HEK293 (cell line): ENCODE measurements around the gene ZNF771.

ENCODE experiments used
- CTCF ChIA-PET: fragments of 350-600 bp; formaldehyde crosslinking; extraction: SDS; loops from one replicate; lab custom pipeline; 2021; ENCODE audit warnings: antibody characterized with exemption; lab: Yijun Ruan, JAX
- POLR2A ChIA-PET: fragments of 300-600 bp; formaldehyde crosslinking; extraction: SDS; loops from one replicate; lab custom pipeline; 2020; ENCODE audit warnings: antibody characterized with exemption, inconsistent platforms; lab: Yijun Ruan, JAX
- H3K27ac ChIP-seq: fragments of 200-500 bp; sonication (Bioruptor generic); 2 replicates; pipeline ENCODE4 v1.5.1; 2014; ENCODE audit warnings: low read depth, low read length, control low read depth, inconsistent platforms; ENCODE audit errors: extremely low read depth
- H3K36me3 ChIP-seq, 2 experiments: fragments of 200-500 bp in 1 of 2; sonication (Bioruptor generic) in 1 of 2; 1 replicate in 1 of 2; 2 replicates in 1 of 2; pipeline ENCODE4 v1.5.1; 2014 to 2017; ENCODE audit warnings: inconsistent platforms in 2 of 2, low read length in 2 of 2; ENCODE audit not compliant: control insufficient read depth in 2 of 2, insufficient read depth in 1 of 2
- H3K4me1 ChIP-seq: fragments of 200-500 bp; sonication (Bioruptor generic); 2 replicates; pipeline ENCODE4 v1.5.1; 2014; ENCODE audit warnings: mild to moderate bottlenecking, low read length, inconsistent platforms; ENCODE audit not compliant: control insufficient read depth, insufficient read depth
- H3K4me3 ChIP-seq: 2 replicates; pipeline ENCODE4 v1.5.1; 2011; ENCODE audit warnings: low read depth, mild to moderate bottlenecking, control low read depth, low read length, moderate library complexity
- H3K9me3 ChIP-seq: fragments of 200-500 bp; sonication (Bioruptor generic); 2 replicates; pipeline ENCODE4 v1.5.1; 2014; ENCODE audit warnings: low read depth, low read length, inconsistent platforms; ENCODE audit not compliant: control insufficient read depth, insufficient read depth
- HOXC10 ChIP-seq: sonication (generic); formaldehyde crosslinking; IDR thresholded peaks from 2 replicates; pipeline ENCODE4 v1.8.1; 2023; ENCODE audit warnings: mild to moderate bottlenecking, missing genetic modification reagents
- MEIS1 ChIP-seq: sonication (generic); formaldehyde crosslinking; IDR thresholded peaks from 2 replicates; pipeline ENCODE4 v1.8.1; 2022; ENCODE audit warnings: missing genetic modification reagents, mild to moderate bottlenecking, borderline replicate concordance
- SCRT2 ChIP-seq: fragments of 450-650 bp; formaldehyde crosslinking; IDR thresholded peaks from 2 replicates; pipeline ENCODE4 v1.5.1; 2016; ENCODE audit warnings: missing biosample characterization, missing genetic modification characterization
- SETDB1 ChIP-seq: IDR thresholded peaks from one replicate; pipeline ENCODE4 v1.6.1; 2017; ENCODE audit warnings: mild to moderate bottlenecking, low read length, moderate library complexity, mixed read lengths; ENCODE audit not compliant: insufficient read length
- ZIC2 ChIP-seq: fragments of 450-650 bp; formaldehyde crosslinking; IDR thresholded peaks from 2 replicates; pipeline ENCODE4 v1.5.1; 2016; ENCODE audit warnings: missing biosample characterization, missing genetic modification characterization
- ZNF10 ChIP-seq: fragments of 450-650 bp; formaldehyde crosslinking; IDR thresholded peaks from 2 replicates; pipeline ENCODE4 v1.5.1; 2017; ENCODE audit warnings: missing biosample characterization, missing genetic modification characterization
- ZNF121 ChIP-seq: fragments of 450-650 bp; formaldehyde crosslinking; IDR thresholded peaks from 2 replicates; pipeline ENCODE4 v1.5.1; 2016; ENCODE audit warnings: missing biosample characterization, missing genetic modification characterization
- ZNF433 ChIP-seq: fragments of 450-650 bp; formaldehyde crosslinking; IDR thresholded peaks from 2 replicates; pipeline ENCODE4 v1.5.1; 2016; ENCODE audit warnings: missing biosample characterization, missing genetic modification characterization, low read depth
- ZNF514 ChIP-seq: fragments of 450-650 bp; formaldehyde crosslinking; IDR thresholded peaks from 2 replicates; pipeline ENCODE4 v1.5.1; 2016; ENCODE audit warnings: missing biosample characterization, missing genetic modification characterization
- ZNF549 ChIP-seq: fragments of 450-650 bp; IDR thresholded peaks from 2 replicates; pipeline ENCODE4 v1.5.1; 2018; ENCODE audit warnings: missing biosample characterization, missing genetic modification characterization, mild to moderate bottlenecking, inconsistent platforms, moderate library complexity
- ZNF560 ChIP-seq: fragments of 450-650 bp; formaldehyde crosslinking; IDR thresholded peaks from 2 replicates; pipeline ENCODE4 v1.5.1; 2017; ENCODE audit warnings: missing biosample characterization, missing genetic modification characterization, borderline replicate concordance
- ZNF600 ChIP-seq: fragments of 450-650 bp; formaldehyde crosslinking; IDR thresholded peaks from 2 replicates; pipeline ENCODE4 v1.5.1; 2016; ENCODE audit warnings: missing biosample characterization, missing genetic modification characterization
- ZNF610 ChIP-seq: fragments of 450-650 bp; formaldehyde crosslinking; IDR thresholded peaks from 2 replicates; pipeline ENCODE4 v1.5.1; 2016; ENCODE audit warnings: missing biosample characterization, missing genetic modification characterization, borderline replicate concordance
- TF ChIP-seq, protein P1 (sequence below): fragments of 450-650 bp; formaldehyde crosslinking; IDR thresholded peaks from 2 replicates; pipeline ENCODE4 v1.5.1; 2016; ENCODE audit warnings: missing biosample characterization, missing genetic modification characterization, low read depth
- TF ChIP-seq, protein P2 (sequence below): fragments of 450-650 bp; formaldehyde crosslinking; IDR thresholded peaks from 2 replicates; pipeline ENCODE4 v1.5.1; 2016; ENCODE audit warnings: missing biosample characterization, missing genetic modification characterization
- TF ChIP-seq, protein P3 (sequence below): fragments of 450-650 bp; formaldehyde crosslinking; IDR thresholded peaks from 2 replicates; pipeline ENCODE4 v1.5.0; 2017; ENCODE audit warnings: missing biosample characterization, missing genetic modification characterization, borderline replicate concordance
- TF ChIP-seq, protein P4 (sequence below): fragments of 450-650 bp; formaldehyde crosslinking; IDR thresholded peaks from 2 replicates; pipeline ENCODE4 v1.5.1; 2016; ENCODE audit warnings: missing biosample characterization, missing genetic modification characterization
- TF ChIP-seq, protein P5 (sequence below): fragments of 450-650 bp; formaldehyde crosslinking; IDR thresholded peaks from 2 replicates; pipeline ENCODE4 v1.5.1; 2016; ENCODE audit warnings: missing biosample characterization, missing genetic modification characterization

The ZNF771 gene

DNA sequence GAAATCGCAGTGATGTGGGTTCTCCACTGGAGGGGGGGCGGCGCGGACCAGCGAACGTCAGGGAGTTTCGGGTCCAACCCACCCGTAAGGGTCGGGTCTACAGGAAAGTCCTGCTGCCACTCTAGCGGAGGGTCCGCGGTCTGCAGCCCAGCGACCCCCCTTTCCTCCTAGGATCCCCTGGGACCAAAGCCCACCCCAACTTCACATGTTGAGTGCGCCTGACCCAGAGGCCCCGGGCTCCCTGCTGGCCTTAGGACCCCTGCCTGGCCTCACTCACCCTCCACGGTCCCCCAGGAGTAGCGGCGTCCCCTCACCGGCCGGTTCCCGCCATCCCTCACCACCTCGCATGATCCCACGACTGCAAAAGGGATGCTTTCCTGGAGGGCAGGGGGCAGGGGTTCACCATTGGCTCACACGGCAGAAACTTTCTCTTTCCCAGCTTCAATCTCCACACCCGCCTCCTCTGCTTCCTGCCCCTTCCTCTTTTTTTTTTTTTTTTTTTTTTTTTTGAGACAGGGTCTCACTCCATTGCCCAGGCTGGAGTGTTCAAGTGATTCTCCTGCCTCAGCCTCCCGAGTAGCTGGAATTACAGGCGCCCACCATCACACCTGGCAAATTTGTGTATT, 28.1 kb upstream of the ZNF771 start (continued):
- TF ChIP-seq MEIS1 (no peak), ZNF433 (no peak), HOXC10 (CRISPR knock-in tag) (no peak), ZIC2 (no peak), ZNF600 (no peak; the same call in 1 of the 2 replicates), ZNF10 (tag by site-specific recombination) (0 out of 2 replicates have a peak, but pooled peaks have one; percentile 11)
- TF ChIP-seq, protein P1, sequence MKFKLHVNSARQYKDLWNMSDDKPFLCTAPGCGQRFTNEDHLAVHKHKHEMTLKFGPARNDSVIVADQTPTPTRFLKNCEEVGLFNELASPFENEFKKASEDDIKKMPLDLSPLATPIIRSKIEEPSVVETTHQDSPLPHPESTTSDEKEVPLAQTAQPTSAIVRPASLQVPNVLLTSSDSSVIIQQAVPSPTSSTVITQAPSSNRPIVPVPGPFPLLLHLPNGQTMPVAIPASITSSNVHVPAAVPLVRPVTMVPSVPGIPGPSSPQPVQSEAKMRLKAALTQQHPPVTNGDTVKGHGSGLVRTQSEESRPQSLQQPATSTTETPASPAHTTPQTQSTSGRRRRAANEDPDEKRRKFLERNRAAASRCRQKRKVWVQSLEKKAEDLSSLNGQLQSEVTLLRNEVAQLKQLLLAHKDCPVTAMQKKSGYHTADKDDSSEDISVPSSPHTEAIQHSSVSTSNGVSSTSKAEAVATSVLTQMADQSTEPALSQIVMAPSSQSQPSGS (tag by site-specific recombination): no peak
- TF ChIP-seq, protein P2, sequence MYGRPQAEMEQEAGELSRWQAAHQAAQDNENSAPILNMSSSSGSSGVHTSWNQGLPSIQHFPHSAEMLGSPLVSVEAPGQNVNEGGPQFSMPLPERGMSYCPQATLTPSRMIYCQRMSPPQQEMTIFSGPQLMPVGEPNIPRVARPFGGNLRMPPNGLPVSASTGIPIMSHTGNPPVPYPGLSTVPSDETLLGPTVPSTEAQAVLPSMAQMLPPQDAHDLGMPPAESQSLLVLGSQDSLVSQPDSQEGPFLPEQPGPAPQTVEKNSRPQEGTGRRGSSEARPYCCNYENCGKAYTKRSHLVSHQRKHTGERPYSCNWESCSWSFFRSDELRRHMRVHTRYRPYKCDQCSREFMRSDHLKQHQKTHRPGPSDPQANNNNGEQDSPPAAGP (tag by site-specific recombination): no peak

DNA sequence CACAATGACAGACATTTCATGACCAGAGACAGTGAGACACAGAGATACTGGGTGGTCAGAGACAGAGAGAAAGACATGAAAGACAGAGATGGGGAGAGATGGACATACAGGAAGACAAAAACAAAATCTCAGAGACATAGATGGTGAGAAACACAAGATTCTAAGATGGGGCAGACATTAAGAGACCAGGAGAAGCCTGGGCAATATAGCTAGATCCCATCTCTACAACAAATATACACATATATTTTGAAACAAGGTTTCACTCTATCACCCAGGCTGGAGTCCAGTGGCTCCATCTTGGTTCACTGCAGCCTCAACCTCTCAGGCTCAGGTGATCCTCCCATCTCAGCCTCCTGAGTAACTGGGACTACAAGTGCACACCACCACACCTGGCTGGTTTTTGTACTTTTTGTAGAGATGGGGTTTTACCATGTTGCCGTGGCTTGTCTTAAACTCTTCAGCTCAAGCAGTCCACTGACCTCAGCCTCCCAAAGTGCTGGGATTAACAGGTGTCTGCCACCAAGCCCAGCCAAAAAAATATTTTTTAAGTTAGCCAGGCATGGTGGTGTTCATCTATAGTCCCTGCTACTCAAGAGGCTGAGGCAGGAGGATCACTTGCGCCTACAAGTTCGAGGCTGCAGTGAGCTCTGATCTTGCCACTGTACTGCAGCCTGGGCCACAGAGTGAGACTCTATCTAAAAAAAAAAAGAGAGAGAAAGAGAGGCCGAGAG, 27.2 kb upstream of the ZNF771 start:
- peaks cover 0 to 8% of the 10 kb centered on the region in 2 experiments; a peak in 1 of 3 replicates for H3K36me3 ChIP-seq
- TF ChIP-seq, protein P3, sequence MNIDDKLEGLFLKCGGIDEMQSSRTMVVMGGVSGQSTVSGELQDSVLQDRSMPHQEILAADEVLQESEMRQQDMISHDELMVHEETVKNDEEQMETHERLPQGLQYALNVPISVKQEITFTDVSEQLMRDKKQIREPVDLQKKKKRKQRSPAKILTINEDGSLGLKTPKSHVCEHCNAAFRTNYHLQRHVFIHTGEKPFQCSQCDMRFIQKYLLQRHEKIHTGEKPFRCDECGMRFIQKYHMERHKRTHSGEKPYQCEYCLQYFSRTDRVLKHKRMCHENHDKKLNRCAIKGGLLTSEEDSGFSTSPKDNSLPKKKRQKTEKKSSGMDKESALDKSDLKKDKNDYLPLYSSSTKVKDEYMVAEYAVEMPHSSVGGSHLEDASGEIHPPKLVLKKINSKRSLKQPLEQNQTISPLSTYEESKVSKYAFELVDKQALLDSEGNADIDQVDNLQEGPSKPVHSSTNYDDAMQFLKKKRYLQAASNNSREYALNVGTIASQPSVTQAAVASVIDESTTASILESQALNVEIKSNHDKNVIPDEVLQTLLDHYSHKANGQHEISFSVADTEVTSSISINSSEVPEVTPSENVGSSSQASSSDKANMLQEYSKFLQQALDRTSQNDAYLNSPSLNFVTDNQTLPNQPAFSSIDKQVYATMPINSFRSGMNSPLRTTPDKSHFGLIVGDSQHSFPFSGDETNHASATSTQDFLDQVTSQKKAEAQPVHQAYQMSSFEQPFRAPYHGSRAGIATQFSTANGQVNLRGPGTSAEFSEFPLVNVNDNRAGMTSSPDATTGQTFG (tag by site-specific recombination): no peak
- TF ChIP-seq SCRT2 (tag by site-specific recombination): peak; percentile 68
- TF ChIP-seq, protein P4, sequence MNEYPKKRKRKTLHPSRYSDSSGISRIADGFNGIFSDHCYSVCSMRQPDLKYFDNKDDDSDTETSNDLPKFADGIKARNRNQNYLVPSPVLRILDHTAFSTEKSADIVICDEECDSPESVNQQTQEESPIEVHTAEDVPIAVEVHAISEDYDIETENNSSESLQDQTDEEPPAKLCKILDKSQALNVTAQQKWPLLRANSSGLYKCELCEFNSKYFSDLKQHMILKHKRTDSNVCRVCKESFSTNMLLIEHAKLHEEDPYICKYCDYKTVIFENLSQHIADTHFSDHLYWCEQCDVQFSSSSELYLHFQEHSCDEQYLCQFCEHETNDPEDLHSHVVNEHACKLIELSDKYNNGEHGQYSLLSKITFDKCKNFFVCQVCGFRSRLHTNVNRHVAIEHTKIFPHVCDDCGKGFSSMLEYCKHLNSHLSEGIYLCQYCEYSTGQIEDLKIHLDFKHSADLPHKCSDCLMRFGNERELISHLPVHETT (tag by site-specific recombination): no peak
- TF ChIP-seq ZNF560 (tag by site-specific recombination): no peak
- TF ChIP-seq ZNF121: peak; percentile 90
- TF ChIP-seq ZNF514 (tag by site-specific recombination): no peak
- no peak for TF ChIP-seq SETDB1
- TF ChIP-seq ZNF610 (tag by site-specific recombination): no peak
- no peak for TF ChIP-seq ZNF549 (tag by site-specific recombination)
- TF ChIP-seq, protein P5, sequence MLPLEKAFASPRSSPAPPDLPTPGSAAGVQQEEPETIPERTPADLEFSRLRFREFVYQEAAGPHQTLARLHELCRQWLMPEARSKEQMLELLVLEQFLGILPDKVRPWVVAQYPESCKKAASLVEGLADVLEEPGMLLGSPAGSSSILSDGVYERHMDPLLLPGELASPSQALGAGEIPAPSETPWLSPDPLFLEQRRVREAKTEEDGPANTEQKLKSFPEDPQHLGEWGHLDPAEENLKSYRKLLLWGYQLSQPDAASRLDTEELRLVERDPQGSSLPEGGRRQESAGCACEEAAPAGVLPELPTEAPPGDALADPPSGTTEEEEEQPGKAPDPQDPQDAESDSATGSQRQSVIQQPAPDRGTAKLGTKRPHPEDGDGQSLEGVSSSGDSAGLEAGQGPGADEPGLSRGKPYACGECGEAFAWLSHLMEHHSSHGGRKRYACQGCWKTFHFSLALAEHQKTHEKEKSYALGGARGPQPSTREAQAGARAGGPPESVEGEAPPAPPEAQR (tag by site-specific recombination): no peak
- CTCF ChIA-PET: interaction anchor here (0.6 to 1.0 kb wide), 3 partner anchors 11 to 338 kb away, joined by 3 to 4 read pairs (median 3); no protein-coding TSS in a partner anchor
- H3K9me3 ChIP-seq: no peaks in the 10 kb centered on the region
- POLR2A ChIA-PET: interaction anchor here (2.6 to 5.0 kb wide), 2 partner anchors 9 to 15 kb away, joined by 12 to 30 read pairs; partner anchors contain the start of genes TBC1D10B and ZNF48
- no peak overlapping the region for H3K27ac ChIP-seq
- H3K4me3 ChIP-seq: no peak overlapping the region
- no peaks in the 10 kb centered on the region for H3K4me1 ChIP-seq
